Keratinocyte (primary cell): ENCODE data around the gene SLC26A5.

Source experiments
- EZH2 ChIP-seq: IDR thresholded peaks from one replicate; pipeline ENCODE4 v1.6.1; 2012; ENCODE audit warnings: inconsistent platforms, mild to moderate bottlenecking, low read length, moderate library complexity
- TF ChIP-seq, protein P1 (sequence below), 3 experiments: IDR thresholded peaks in 1 of 3; conservative IDR thresholded peaks in 1 of 3; optimal IDR thresholded peaks in 1 of 3; 2 replicates in 2 of 3; 3 replicates in 1 of 3; pipeline versions ENCODE3 to v1.5.1; 2011; ENCODE audit warnings: low read length in 3 of 3, mild to moderate bottlenecking in 3 of 3, moderate library complexity in 2 of 3, control low read depth in 1 of 3, inconsistent platforms in 1 of 3; ENCODE audit not compliant: insufficient read depth in 2 of 3; ENCODE audit errors: extremely low read depth in 1 of 3

DNA sequence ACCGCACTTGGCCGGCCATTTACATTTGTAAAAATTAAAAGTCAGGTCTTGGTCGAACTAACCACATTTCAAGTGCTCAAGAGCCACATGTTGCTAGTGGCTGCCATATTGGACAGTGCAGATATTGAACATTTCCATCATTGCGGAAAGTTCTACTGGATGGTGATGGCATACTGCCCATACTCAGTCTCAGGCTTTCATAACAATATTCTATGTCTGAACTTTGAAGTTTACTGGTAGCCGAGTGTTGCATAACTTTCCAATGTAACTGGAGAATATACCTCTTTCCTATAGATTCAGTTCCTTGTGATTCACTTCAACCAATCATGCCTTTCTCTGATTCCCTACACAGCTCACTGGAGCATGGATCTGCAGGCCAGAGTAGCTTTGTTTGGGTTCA lies 54.9 kb downstream of the SLC26A5 start:
- TF ChIP-seq, protein P1, sequence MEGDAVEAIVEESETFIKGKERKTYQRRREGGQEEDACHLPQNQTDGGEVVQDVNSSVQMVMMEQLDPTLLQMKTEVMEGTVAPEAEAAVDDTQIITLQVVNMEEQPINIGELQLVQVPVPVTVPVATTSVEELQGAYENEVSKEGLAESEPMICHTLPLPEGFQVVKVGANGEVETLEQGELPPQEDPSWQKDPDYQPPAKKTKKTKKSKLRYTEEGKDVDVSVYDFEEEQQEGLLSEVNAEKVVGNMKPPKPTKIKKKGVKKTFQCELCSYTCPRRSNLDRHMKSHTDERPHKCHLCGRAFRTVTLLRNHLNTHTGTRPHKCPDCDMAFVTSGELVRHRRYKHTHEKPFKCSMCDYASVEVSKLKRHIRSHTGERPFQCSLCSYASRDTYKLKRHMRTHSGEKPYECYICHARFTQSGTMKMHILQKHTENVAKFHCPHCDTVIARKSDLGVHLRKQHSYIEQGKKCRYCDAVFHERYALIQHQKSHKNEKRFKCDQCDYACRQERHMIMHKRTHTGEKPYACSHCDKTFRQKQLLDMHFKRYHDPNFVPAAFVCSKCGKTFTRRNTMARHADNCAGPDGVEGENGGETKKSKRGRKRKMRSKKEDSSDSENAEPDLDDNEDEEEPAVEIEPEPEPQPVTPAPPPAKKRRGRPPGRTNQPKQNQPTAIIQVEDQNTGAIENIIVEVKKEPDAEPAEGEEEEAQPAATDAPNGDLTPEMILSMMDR (optimal IDR thresholded peaks at IDR 0.05 in 1 of 3, IDR thresholded peaks at IDR 0.05 in 1 of 3, conservative IDR thresholded peaks at IDR 0.05 in 1 of 3; ENCODE audit: extremely low read depth in 1 of 3, insufficient read depth in 2 of 3, low read length in 3 of 3): no peak
- no peak for TF ChIP-seq EZH2
